HepG2 (cell line): ENCODE results near the gene KPNA4. TPM values are rescaled to one million over a fixed set of nuclear protein-coding genes. Genes with fewer than 3 reads are reported as not detected.

Experiments
- ATAC-seq: fragments of 200-7000 bp; cut with Tn5 transposase; 3 replicates; pipeline ENCODE4 v1.9.1; 2020; ENCODE audit warnings: mild to moderate bottlenecking, moderate library complexity
- BruUV-seq: library from RNA; stranded (reverse); fragments of 400-500 nt; replicated peaks from 2 replicates; lab custom pipeline; 2021; lab: Mats Ljungman, UMichigan
- CTCF ChIA-PET: fragments of 300-600 bp; formaldehyde crosslinking; extraction: SDS; loops from one replicate; lab custom pipeline; 2021; ENCODE audit warnings: low total read pairs, inconsistent platforms, low intra/inter-chr PET ratio; lab: Yijun Ruan, JAX
- POLR2A ChIA-PET: fragments of 350-600 bp; sonication (Branson Sonifier 250); formaldehyde crosslinking; loops from one replicate; lab custom pipeline; 2020; ENCODE audit warnings: antibody characterized with exemption, inconsistent platforms; lab: Yijun Ruan, JAX
- DNase-seq: peaks from one replicate; pipeline ENCODE4 v3.0.0-alpha.2; 2015; ENCODE audit warnings: low spot score
- FAIRE-seq: peaks from 3 replicates; lab custom pipeline; 2011; peaks lifted over from hg19 to GRCh38; lab: Jason Lieb, UNC
- H2AFZ ChIP-seq: one replicate; pipeline ENCODE4 v1.6.1; 2011; ENCODE audit warnings: low read length, inconsistent platforms
- H3K27ac ChIP-seq: fragments of 300-600 bp; 3 replicates; pipeline ENCODE4 v1.8.0; 2011; ENCODE audit warnings: mixed run types, mild to moderate bottlenecking, mixed read lengths, low read length, inconsistent platforms; ENCODE audit not compliant: insufficient read depth; ENCODE audit errors: extremely low read length
- H3K27me3 ChIP-seq, 2 experiments: fragments of 200-600 bp in 1 of 2; 2 replicates in 1 of 2; 3 replicates in 1 of 2; pipeline versions ENCODE4 v1.6.0 to v1.8.0; 2011; ENCODE audit warnings: low read length in 2 of 2, mild to moderate bottlenecking in 2 of 2, moderate library complexity in 2 of 2, inconsistent platforms in 1 of 2; ENCODE audit not compliant: insufficient read depth in 2 of 2, control insufficient read depth in 1 of 2
- H3K36me3 ChIP-seq, 2 experiments: fragments of 200-600 bp in 1 of 2; replicated peaks in 1 of 2; 2 replicates in 1 of 2; 3 replicates in 1 of 2; pipeline versions ENCODE4 v1.5.1 to v1.8.0; 2011; ENCODE audit warnings: low read length in 2 of 2, inconsistent platforms in 1 of 2; ENCODE audit not compliant: insufficient read depth in 2 of 2, control insufficient read depth in 1 of 2
- H3K4me1 ChIP-seq: 2 replicates; pipeline ENCODE4 v1.5.1; 2012; ENCODE audit warnings: low read length, inconsistent platforms; ENCODE audit not compliant: insufficient read depth
- H3K4me2 ChIP-seq: 2 replicates; pipeline ENCODE4 v1.6.0; 2011; ENCODE audit warnings: low read depth, low read length, inconsistent platforms
- H3K4me3 ChIP-seq, 3 experiments: fragments of 200-600 bp in 1 of 3; sonication (generic), shearing (Covaris generic) in 1 of 3; replicated peaks in 1 of 3; 2 replicates each; pipeline ENCODE4 v1.5.1; 2011 to 2016; ENCODE audit warnings: low read length in 3 of 3, inconsistent platforms in 2 of 3, low read depth in 2 of 3, mild to moderate bottlenecking in 2 of 3, control low read depth in 1 of 3, mixed read lengths in 1 of 3; ENCODE audit not compliant: insufficient read depth in 1 of 3
- H3K79me2 ChIP-seq: one replicate; pipeline ENCODE4 v1.6.1; 2011; ENCODE audit warnings: low read length, inconsistent platforms; ENCODE audit not compliant: insufficient read depth
- H3K9ac ChIP-seq: 2 replicates; pipeline ENCODE4 v1.6.0; 2011; ENCODE audit warnings: mild to moderate bottlenecking, low read depth, low read length, inconsistent platforms; ENCODE audit not compliant: insufficient read depth
- H3K9me3 ChIP-seq: 2 replicates; pipeline ENCODE4 v1.5.1; 2012; ENCODE audit warnings: mild to moderate bottlenecking, low read length
- H4K20me1 ChIP-seq: 2 replicates; pipeline ENCODE4 v1.6.0; 2011; ENCODE audit warnings: inconsistent platforms, mild to moderate bottlenecking, low read length, moderate library complexity; ENCODE audit not compliant: insufficient read depth
- FIP1L1 ChIP-seq: fragments of 200-400 bp; formaldehyde crosslinking; IDR thresholded peaks from 2 replicates; pipeline ENCODE4 v1.6.1; 2018; ENCODE audit warnings: low read depth, mild to moderate bottlenecking, low read length, moderate library complexity, borderline replicate concordance; ENCODE audit not compliant: insufficient read depth
- GPN1 ChIP-seq: sonication (generic); formaldehyde crosslinking; IDR thresholded peaks from 2 replicates; pipeline ENCODE4 v1.5.1; 2020; ENCODE audit warnings: missing genetic modification reagents, borderline replicate concordance
- ZFP41 ChIP-seq: sonication (generic); formaldehyde crosslinking; IDR thresholded peaks from 2 replicates; pipeline ENCODE4 v1.4.0; 2020; ENCODE audit warnings: mild to moderate bottlenecking, missing genetic modification reagents, borderline replicate concordance
- ZNF468 ChIP-seq: sonication (generic); formaldehyde crosslinking; IDR thresholded peaks from 2 replicates; pipeline ENCODE4 v1.8.0; 2022; ENCODE audit warnings: mild to moderate bottlenecking, moderate library complexity, missing genetic modification reagents
- ZZZ3 ChIP-seq: sonication (generic); formaldehyde crosslinking; IDR thresholded peaks from 2 replicates; pipeline ENCODE4 v1.4.0; 2020; ENCODE audit warnings: missing genetic modification reagents, mild to moderate bottlenecking, borderline replicate concordance
- WGBS: methylation state at CpG from one replicate; pipeline ENCODE4 v1.1.6; 2017; ENCODE audit warnings: low lambda C conversion rate; 5-methylcytosine and 5-hydroxymethylcytosine counted together
- in situ Hi-C: cut with HindIII; loops from 2 replicates; pipeline ENCODE4 v1.10.0; 2017; ENCODE audit warnings: low pct_unique_long_range_greater_than_20kb; ENCODE audit not compliant: extremely low pct_ligation_motif_present
- intact Hi-C: fragments of 100-400 bp; cut with micrococcal nuclease; formaldehyde crosslinking; loops from one replicate; pipeline ENCODE4 v1.10.0; 2022; ENCODE audit not compliant: unreplicated experiment
- polyA plus RNA-seq, 8 experiments: library from polyadenylated mRNA; depleted of rRNA in 3 of 8; stranded (reverse) in 7 of 8; unstranded in 1 of 8; fragments of >200 nt; fragmentation: Illumina TruSeq in 4 of 8; extraction: Trizol in 4 of 8; gene quantifications; 2 replicates each; pipeline versions ENCODE4 v1.2.1 to v1.2.3, GENCODE V29; 2011 to 2016; ENCODE audit warnings: low read depth in 4 of 8, missing spikeins in 1 of 8, mixed read lengths in 1 of 8; ENCODE audit not compliant: insufficient read depth in 1 of 8
- total RNA-seq, 5 experiments: library from RNA; depleted of rRNA; stranded (reverse); fragments of >200 nt; fragmentation: Illumina TruSeq; extraction: Trizol; gene quantifications; 2 replicates each; pipeline ENCODE4 v1.2.3, GENCODE V29; 2016; ENCODE audit warnings: low read depth in 1 of 5
- TF ChIP-seq, protein P1 (sequence below), 2 experiments: sonication (generic) in 1 of 2; formaldehyde crosslinking in 1 of 2; IDR thresholded peaks; 2 replicates each; pipeline versions ENCODE4 v1.4.0 to v1.6.1; 2016 to 2020; ENCODE audit warnings: borderline replicate concordance in 1 of 2, low read depth in 1 of 2, mild to moderate bottlenecking in 1 of 2, missing genetic modification reagents in 1 of 2
- TF ChIP-seq, protein P2 (sequence below): IDR thresholded peaks from 2 replicates; pipeline ENCODE4 v1.6.1; 2012; ENCODE audit warnings: low read length, improper control_type of control experiment

KPNA4 gene
- total and polyA plus RNA-seq, 2 of the 13 experiments (the other 11 are each of a cell fraction or from before 2014, with no cell fraction given) = 9.9 to 27.9 TPM

DNA sequence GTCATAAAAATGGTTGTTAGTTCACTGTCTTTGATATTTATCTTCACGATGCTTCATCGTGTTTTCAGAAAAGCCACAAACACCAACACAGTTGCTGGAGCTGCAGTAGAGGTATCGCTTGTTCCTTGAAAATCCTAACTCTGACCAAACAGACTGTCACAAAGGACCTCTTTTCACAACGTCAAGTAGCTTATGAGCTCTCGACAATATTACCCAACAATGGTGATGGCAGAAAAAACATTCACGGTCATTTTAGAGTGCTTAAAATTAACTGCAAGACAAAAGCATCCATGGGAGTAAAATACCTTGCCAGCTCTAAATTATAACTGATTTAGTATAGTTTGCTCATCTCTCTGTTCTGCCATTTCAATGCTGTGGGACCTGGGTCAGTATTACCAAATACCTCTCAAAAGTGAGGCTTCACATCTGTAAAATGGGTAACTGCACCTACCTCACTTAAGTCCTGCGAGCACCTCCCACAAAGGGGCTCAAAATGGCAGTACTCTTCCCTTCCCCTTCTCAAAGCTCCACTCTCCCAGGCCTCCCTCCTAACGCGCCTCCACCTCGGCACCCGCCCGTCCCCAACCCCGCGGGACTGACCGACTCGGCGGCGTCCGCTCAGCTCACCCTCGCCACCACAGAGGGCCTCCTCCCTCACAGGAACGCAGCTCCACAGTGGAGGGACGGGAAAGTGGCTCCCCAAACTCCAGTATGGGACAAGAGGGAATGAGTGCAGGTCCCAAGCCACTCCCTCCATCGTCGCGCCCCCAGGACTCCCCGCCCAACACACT, 116.3 kb downstream of the KPNA4 start (continued):
- TF ChIP-seq, protein P1, sequence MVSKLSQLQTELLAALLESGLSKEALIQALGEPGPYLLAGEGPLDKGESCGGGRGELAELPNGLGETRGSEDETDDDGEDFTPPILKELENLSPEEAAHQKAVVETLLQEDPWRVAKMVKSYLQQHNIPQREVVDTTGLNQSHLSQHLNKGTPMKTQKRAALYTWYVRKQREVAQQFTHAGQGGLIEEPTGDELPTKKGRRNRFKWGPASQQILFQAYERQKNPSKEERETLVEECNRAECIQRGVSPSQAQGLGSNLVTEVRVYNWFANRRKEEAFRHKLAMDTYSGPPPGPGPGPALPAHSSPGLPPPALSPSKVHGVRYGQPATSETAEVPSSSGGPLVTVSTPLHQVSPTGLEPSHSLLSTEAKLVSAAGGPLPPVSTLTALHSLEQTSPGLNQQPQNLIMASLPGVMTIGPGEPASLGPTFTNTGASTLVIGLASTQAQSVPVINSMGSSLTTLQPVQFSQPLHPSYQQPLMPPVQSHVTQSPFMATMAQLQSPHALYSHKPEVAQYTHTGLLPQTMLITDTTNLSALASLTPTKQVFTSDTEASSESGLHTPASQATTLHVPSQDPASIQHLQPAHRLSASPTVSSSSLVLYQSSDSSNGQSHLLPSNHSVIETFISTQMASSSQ (IDR thresholded peaks at IDR 0.05; ENCODE audit: low read depth) = no peak
- TF ChIP-seq, protein P1 (CRISPR knock-in tag; IDR thresholded peaks at IDR 0.05; ENCODE audit: borderline replicate concordance) = no peak

DNA sequence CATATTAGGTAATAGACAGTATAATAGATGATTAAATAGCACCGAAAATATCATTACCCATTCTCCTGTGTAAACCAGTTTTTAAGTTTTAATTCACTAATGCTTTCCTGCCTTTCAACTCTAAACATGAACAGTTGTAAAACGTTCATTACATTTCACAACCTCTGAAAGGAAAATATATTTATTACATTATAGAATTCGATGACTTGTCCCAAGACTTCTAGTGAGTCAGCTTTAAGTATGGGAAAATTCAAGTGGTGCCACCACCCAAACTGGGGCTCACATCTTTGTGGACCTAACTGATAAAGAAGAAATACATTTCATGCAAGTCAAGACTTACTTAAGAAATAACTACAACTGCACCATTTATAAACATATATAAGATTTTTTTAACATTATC, 117.8 kb downstream of the KPNA4 start:
- no peak for ATAC-seq
- Histone ChIP-seq H3K9ac (no peak overlapping the region), H3K4me3 (no peak overlapping the region), H3K27ac (no peak overlapping the region), H3K79me2 (no peaks in the 10 kb centered on the region), H4K20me1 (no peaks in the 10 kb centered on the region), H3K9me3 (no peaks in the 10 kb centered on the region), H3K27me3 (no peaks in the 10 kb centered on the region; a peak in 2 of 5 replicates), H2AFZ (no peak overlapping the region), H3K36me3 (no peaks in the 10 kb centered on the region), H3K4me2 (no peak overlapping the region), H3K4me1 (0 out of 2 replicates have a peak, but pooled peaks cover 11% of the 10 kb centered on the region)
- in situ Hi-C loops = no loop called here
- TF ChIP-seq ZZZ3 (CRISPR knock-in tag) (no peak), FIP1L1 (no peak), ZFP41 (CRISPR knock-in tag) (no peak), GPN1 (no peak), ZNF468 (no peak)
- TF ChIP-seq, protein P2, sequence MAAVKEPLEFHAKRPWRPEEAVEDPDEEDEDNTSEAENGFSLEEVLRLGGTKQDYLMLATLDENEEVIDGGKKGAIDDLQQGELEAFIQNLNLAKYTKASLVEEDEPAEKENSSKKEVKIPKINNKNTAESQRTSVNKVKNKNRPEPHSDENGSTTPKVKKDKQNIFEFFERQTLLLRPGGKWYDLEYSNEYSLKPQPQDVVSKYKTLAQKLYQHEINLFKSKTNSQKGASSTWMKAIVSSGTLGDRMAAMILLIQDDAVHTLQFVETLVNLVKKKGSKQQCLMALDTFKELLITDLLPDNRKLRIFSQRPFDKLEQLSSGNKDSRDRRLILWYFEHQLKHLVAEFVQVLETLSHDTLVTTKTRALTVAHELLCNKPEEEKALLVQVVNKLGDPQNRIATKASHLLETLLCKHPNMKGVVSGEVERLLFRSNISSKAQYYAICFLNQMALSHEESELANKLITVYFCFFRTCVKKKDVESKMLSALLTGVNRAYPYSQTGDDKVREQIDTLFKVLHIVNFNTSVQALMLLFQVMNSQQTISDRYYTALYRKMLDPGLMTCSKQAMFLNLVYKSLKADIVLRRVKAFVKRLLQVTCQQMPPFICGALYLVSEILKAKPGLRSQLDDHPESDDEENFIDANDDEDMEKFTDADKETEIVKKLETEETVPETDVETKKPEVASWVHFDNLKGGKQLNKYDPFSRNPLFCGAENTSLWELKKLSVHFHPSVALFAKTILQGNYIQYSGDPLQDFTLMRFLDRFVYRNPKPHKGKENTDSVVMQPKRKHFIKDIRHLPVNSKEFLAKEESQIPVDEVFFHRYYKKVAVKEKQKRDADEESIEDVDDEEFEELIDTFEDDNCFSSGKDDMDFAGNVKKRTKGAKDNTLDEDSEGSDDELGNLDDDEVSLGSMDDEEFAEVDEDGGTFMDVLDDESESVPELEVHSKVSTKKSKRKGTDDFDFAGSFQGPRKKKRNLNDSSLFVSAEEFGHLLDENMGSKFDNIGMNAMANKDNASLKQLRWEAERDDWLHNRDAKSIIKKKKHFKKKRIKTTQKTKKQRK = no peak
- POLR2A ChIA-PET = no interaction called here
- no peak for FAIRE-seq
- intact Hi-C loops = no loop called here
- no peak for DNase-seq
- no TSS peak for BruUV-seq
- WGBS = 54% methylated on average over 3 of the region's 3 CpGs
- CTCF ChIA-PET = no interaction called here
